ENCODE data around the gene ATP10A.

- TF ChIP-seq POLR2A (IDR thresholded peaks at IDR 0.05), result no peak
- no peak for TF ChIP-seq CTCF (IDR thresholded peaks at IDR 0.05)
Observed at GRCh38 chr15:25734680-25735355, 128.3 kb downstream of the ATP10A start.
